ENCODE data around the gene MPEG1. TPM values are rescaled to one million over a fixed set of nuclear protein-coding genes. Genes with fewer than 3 reads are reported as not detected.
A peak's percentile ranks its signal among the peaks of the same experiment; 100 is the strongest.

Gene MPEG1
- total RNA-seq, 1 experiment from 2014 or later, result not detected

DNA sequence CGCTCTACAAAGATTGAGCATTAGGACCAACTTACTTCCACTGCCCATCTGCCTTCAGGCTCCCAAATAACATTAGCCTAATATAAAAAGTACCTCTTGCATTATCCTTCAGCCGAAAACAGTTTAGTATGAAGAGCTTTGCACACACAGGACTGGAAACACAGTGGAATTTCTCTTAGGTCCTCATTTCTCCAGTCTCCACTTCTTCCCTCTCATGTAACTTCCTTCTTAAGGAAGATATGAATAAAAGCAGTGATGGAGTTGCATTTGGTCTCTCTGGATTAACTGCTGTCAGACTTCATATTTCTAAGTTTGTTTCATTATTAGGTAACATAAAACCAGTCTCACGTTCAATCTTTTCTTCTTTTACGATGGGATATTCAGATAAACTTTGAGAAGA lies 5.6 kb upstream of the MPEG1 start:
- DNase-seq (ENCODE audit: low spot score), result no peak

DNA sequence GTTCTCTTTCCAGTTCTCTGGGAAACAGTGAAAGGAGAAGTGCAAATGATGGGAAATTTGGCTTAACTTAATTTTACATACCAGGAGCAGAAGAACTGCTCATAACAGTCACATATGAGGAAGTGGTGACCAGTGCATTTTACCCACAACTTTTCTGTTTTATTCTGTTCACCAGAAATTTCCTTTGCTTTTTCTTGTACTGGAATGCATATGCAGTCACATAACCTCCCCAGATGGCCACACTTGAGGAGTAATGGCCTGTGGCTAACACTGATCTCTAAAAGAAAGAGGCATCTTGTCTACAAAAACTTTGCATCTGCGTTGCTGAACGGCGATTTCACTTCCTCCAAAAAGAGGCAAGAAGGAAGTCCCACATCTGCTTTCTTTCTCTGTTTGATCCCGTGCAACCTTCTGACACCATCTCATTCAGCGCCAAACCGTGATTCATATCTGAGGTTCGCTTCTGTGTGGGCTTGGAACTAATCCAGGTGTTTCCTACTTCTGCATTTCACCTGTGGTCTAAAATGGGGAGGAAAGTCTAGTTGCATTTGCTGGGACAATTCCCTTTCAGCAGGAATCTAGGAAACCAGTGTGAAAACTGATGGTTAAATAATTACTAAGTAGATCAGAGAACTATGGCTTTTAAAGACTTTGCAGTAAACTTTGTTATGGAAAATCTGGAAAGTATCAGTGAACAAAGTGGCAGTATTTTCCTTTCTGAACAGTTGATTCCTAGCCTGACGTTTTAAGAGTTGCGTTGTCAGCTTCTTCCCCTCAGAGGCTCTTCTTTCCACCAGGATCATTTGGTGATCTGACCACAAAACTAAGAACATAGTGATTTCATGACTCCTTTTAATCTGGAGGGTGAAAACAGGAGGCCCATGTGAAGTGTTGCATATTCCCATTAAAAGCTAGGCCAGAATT lies 4.2 kb upstream of the MPEG1 start:
- peak; percentile 53 for DNase-seq (ENCODE audit: low spot score)

DNA sequence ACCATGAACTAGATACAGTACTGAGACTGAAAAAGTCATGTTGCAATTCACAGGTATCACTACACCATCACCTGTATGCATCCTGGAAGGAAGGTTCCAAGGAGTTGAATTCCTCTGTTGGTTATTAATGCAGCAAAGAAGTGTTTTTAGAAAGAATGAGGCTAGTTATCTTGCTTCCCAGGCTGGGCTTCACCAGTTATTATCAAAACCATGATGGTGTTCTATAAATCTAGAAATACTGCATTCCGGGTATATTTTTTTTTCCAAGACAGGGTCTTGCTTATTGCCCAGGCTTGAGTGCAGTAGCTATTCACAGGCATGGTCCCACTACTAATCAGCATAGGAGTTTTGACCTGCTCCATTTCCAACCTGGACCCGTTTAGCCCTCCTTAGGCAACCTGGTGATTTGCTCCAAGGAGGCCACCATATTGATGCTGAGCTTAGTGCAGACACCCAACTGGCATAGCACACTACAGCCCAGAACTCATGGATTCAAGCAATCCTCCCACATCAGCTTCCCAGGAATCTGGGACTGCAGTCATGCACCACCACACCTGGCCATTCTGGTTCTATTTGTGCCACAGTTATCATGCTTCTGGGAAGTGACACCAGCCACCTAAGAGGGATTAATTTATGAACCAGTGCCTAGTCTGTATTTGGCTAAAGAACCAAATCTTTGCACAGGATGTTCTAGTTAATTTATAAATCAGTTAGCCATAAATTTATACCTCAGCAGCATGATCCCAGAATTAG lies 1.6 kb upstream of the MPEG1 start:
- no peak for DNase-seq (ENCODE audit: low spot score)

DNA sequence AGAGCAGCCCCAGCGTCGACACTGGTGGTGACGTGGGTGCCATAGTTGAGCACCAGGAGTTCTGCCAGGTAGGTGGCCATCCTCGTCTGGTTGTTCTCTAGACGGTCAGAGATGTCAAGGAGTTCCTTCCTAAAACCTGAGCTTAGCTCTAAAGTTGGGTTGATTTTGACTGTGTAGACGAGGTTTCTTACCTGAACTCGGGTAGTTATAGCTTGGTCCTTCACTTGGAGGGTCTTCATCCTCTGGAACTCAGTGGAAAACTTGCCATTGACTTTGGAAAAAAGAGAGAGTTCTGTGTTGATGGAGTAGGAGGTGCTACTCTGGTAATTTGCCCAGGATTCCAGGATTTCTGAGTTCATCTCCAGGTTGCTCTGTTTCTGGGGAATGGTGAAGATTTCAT lies 505 bp downstream of the MPEG1 start:
- DNase-seq (ENCODE audit: low spot score), result no peak

DNA sequence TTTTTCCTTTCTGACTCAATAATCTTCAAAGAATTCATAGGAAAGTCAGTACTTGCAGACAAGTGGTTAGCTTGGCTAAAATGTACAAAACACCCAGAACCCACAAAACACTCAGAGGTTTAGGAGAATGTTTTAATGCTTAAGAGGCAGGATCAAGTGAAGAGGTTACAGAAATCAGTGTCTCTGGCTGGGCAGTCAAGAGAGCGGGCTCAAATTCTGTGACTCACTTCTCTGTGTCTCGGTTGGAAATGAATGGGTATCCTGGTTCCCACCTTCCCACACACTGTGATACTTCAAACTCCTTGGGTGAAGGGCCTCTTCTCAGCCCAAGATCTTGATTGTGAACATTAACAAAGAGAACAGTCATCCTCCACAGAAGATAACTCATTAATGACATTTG lies 3.8 kb downstream of the MPEG1 start:
- DNase-seq (ENCODE audit: low spot score), result no peak

DNA sequence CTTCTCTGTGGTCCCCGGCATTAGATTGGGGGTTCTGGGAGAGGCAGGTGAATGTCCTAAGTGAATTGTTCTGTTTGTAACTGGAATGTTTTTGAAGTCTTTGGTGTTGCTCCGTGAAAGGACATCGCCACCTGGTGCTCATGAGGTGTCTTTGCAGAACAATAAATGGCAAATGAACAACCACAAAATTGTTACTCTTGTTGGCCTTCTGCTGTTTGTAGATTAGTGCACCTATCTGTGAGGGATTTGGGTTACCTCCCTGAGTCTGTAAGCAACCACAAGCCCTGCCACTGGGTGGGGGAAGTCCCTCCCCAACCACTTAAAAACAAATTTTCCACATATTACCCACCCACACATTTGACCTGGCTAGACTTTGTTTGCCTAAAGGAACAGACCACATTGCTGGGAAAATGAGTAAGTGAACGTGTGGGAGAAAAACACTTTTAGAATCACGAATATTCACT lies 4.7 kb downstream of the MPEG1 start:
- DNase-seq (ENCODE audit: low spot score), result peak; percentile 65

DNA sequence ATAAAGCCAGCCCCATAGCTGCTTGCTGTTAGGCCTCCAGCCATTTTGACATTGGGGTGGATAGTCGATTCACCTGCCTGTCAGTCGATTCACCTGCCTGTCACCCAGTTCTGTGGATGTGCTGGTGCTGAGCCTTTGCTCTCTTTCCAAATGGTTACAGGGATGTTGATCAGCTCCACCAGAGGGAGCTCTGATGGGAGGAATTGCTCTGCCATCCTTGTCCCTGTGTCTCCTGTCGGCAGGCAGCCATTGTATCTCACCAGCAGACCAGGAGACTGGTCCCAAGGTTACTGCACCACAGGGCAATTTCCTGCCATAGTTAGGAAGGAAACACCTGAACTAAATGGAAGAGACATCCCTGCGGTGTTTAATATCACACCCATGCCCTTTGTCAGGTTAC lies 6.1 kb downstream of the MPEG1 start:
- DNase-seq (ENCODE audit: low spot score), result peak; percentile 75

DNA sequence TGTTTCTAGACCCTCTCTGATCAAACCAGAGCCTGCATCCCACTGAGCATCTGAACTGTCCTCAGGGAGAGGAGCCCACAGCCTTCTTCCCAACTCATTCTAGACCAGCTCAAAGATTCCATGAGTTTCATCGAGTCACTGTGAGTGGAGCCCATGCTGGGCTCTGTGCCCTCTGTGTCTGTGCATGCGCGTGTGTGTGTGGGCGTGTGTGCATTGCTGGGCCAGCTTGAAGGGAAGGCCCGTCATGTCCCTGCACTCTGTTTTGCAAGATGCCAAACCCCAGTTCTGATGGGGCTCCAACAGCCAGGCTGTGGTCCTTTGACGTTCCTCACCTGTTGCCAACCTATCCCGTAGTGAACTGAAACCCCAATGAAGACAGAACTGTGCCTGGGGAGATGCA lies 7.1 kb downstream of the MPEG1 start:
- DNase-seq (ENCODE audit: low spot score), result no peak

DNA sequence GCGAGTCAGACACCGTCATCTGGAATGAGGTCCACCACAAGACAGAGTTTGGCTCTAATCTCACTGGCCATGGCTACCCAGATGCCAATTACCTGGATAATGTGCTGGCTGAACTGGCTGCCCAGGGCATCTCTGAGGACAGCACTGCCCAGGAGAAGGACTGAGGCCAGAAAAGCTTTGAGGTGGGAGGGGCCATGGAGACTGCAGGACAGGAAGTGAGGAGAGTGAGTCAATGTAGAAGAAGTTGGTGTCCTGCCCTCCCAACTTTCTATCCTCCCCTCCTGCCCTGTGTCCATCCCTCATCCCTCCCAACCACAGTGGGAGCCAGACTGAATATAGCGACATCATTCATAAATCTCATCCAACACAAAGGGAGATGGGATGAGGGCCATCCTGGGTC lies 8.0 kb downstream of the MPEG1 start:
- no peak for DNase-seq (ENCODE audit: low spot score)

DNA sequence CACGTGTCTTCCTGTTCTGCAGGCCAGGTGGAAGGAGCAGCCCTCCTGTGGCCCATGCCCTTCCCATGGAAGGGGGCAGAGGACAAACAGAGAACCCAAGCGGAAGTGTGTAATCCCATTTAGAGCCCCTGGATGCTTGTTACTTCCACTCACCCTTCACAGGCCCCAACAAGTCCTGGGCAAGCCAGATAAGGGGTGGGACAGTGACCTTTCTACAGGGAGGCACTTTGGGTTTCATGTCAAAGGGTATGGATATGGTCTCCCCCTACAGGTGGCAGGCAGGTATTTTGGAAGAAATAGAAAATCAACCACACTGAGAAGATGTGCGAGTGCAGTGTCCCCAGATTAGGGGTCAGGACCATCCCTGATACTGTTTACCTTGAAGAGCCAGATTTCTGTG lies 11.4 kb downstream of the MPEG1 start:
- DNase-seq (ENCODE audit: low spot score), result peak; percentile 49

DNA sequence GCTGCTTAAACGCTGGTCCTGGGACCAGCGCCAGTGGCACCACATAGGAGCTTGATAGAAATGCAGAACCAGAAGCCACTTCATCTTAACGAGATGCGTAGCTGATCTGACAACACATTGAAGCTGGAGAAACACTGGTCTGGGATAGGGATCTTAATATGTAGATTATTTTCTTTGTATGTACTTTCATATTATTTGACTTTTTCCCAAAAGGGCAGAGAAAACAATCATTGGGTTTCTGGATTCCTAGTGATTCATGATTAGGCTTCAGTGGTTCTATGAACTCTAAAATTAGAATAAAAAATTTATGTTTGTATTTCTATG lies 12.3 kb downstream of the MPEG1 start:
- DNase-seq (ENCODE audit: low spot score), result no peak

DNA sequence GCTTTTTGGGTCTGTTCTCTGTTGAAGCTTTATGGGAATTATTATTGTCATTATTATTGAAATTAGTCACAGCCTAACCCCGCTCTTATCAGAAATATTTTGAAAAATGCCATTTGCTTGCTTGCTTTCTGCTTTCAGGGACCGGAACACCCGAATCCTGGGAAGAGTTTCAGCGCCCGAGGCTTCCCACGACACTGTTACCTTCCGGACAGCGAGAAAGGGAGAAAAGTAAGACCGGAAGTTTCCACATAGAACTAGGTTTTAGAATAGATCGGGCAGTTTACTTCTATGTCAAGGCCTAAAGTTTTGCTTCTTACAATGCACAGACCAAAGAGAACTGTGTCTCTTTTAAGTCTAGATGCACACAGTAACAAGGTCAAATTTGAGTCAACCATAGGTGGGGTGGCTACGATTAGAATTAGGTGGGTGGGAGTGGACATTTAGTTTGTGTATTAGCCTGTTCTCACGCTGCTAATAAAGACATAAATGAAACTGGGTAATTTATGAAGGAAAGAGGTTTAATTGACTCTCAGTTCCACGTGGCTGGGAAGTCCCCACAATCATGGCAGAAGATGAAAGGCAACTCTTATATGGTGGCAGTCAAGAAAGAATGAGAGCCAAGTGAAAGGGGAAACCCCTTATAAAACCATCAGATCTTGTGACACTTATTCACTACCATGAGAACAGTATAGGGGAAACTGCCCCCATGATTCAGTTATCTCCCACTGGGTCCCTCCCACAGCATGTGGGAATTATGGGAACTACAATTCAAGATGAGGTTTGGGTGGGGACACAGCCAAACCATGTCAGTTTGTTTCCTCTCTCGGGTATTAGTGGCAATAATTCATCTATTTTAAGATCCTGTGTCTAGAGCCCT lies 12.9 kb downstream of the MPEG1 start:
- no peak for DNase-seq (ENCODE audit: low spot score)

DNA sequence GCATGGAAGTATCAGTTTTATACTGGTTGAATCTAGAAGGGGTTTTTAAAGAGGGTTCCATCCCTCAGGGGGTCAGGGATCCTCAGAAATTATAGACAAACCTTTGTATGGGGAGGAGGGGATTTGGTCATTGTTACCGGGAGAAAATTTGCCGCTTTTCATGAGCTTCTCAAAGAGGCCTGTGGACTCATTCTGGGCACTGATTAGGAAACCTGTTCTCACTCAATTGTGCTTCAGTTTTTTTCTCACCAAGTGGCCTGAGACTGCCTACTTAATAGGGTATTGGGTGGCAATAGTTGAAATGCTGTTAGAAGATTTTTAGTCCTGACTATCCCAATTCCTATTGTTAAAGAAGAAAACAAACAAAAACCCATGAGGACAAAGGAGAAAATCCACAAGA lies 14.0 kb downstream of the MPEG1 start:
- no peak for DNase-seq (ENCODE audit: low spot score)

DNA sequence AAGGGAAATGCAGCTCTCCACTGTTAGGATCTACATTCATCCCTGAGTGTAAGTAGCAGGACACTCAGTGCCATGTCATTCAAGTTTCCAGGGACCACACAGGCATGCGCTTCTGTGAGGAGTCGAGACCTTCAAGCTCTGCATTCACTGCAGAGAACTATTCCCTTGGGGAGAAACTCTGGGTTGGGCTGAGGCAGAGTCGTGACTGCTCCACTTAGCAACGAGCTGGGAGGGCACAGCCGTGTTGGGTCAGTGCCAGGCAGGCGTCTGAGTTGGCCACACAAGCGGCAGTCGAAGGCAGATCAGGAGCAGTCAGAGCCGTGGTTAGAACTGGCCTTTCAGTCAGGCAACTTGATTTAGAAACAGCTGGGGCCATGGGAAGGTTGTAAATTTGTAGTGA lies 14.7 kb downstream of the MPEG1 start:
- peak; percentile 84 for DNase-seq (ENCODE audit: low spot score)

DNA sequence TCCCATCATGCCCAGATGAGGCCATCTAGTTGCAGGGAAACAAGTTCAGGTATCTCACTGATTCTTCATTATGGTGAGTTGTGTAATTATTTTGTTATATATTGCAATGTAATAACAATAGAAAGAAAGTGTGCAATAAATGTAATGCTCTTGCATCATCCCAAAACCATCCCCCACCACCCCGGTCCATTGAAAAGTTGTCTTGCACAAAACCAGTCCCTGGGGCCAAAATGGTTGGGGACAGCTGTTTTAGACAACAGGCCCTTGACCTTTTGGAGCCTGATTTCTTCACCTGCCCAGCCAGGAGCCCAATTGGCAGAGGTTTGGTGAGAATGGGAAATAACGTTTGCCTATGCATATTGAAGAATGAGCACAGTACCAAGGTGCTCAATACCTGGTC lies 15.9 kb downstream of the MPEG1 start:
- DNase-seq (ENCODE audit: low spot score), result no peak

DNA sequence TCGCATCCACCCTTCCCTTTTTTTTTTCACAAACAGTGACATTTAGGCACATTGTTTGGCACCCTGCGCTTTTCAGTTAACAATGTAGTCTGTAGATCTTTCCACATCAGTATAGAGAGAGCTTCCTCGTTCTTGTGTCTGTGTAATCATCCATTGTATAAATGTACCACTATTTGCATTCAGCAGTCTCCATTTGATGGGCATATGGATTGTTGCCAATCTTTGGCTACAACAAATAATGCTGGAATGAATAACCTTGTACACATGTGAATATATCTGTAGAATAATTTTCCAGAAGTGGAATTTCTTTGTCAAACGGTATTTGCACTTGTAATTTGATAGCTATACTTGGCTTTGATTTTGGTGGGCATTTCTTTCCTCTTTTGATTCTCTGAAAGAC lies 17.1 kb downstream of the MPEG1 start:
- no peak for DNase-seq (ENCODE audit: low spot score)

DNA sequence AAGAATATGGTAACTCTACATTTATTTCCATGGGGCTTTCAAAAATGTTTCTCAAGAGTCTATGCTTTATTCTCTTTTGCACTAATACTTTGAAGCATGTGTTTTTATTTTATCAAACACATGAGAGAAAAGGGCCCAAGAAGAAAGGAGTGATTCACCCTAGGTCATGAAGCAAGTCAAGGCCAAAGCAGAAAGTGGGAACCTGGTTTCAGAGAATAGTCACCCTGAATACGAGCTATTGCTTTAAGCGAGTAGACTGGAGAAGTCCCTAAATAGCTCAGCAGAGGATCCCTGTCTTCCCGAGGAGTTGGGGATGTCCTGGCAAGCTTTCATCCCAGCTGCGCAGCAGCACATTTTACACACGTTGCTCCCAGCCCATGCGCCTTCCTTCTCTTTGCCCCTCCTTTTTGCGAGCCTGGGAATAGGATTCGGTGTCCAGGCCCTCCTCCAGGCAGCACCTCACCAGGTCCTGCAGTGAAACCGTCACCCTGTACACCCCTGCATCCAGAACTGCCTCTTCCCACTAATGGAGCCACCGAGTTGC lies 19.1 kb downstream of the MPEG1 start:
- no peak for DNase-seq (ENCODE audit: low spot score)

DNA sequence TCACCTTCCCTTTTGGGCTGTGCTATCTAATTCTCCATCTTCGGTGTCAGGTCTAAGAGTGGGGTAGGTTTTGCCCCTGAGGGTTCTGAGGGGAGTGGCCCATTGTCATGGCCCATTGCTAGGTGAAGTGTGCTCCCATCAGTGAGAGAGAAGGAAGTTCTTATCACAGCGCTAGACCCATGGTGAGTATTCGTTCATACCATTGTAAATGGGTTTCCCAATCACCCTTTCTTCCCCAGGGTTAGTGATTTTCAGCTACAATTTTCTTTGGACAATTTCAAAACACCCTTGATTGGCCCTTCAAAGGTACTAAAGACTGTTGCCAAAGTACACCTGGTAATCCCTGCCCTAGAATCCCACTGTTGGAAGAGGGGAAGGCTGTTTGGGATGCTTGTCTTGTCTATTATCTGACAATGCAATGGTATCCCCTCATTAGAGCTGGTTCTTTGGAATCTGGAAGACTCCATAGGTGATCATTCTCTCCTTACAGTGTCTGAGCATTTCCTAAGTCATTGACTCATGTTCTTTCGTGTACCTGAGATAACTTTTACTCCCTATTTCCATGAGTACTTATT lies 20.2 kb downstream of the MPEG1 start:
- no peak for DNase-seq (ENCODE audit: low spot score)

DNA sequence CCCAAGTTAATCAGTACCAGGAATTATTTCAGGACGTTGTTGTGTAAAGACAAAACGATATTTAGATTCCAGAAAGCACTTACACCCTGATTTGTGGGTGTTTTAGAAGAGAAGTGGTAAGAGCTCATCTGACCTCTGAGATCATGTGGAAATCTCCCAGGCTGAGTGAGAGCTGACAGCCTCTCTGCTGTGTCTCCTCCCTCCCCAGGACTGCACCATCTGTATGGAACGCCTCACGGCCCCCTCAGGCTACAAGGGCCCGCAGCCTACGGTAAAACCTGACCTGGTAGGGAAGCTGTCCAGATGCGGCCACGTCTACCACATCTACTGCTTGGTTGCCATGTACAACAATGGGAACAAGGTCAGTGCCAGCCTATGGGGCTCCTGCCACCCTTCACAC lies 20.8 kb downstream of the MPEG1 start:
- no peak for DNase-seq (ENCODE audit: low spot score)

DNA sequence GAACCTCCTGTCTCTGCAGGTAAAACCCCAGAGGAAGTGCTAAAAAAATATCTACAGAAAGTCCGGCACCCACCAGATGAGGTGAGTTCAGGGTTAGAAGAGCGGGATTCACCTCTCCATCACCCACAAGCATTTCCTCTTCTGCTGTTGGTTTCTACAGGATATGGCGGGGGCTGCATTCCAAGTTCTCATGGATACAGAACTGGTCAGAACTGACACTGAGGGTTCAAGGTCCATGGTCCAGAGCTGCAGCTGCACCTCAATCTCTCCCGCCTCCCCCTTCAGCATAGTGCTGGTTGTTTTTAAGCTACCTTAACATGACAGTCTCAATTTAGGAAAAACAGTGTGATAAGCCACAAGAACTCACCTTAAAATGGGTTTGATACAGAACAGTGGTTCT lies 21.6 kb downstream of the MPEG1 start:
- no peak for DNase-seq (ENCODE audit: low spot score)

DNA sequence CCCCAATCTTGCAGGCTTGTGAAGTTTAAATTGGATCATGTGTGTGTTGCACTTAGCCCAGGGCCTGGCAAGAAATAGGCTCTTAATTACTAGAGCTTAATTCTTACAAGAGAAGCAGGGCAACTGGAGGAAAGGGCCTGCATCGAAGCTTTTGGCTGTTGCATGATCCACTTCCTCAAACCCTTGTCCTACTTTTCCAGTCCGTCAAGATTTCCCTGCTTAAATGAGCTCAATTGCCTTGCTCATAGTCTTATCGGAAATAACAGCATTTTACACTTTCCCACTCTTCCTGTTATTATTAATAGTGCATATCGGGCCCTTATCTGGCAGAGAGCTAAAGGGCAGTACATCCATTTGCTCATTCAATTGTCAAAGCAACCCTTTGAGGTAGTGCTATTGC lies 22.7 kb downstream of the MPEG1 start:
- peak; percentile 68 for DNase-seq (ENCODE audit: low spot score)

Measured in HT-29 (cell line).